Measurements from ENCODE around the gene ZNF426.

The ZNF426 gene

DNA sequence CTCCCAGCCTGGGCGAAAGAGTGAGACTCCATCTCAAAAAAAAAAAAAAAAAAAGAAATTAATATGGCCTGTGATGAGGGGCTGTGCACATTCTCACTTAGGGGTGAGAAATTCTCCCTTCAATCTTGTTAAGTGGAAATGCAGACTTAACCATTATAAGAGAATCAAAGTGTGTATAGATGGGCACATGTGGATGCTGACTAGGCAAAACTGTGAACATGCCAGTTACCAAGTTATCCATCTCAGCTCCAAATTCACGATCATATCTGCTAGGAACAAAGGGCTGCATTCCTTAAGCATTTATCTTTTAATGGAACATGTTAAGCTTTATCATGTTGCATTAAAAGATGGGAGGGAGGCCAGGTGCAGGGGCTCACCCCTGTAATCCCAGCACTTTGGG, 44.3 kb downstream of the ZNF426 start:
- no peak for DNase-seq

DNA sequence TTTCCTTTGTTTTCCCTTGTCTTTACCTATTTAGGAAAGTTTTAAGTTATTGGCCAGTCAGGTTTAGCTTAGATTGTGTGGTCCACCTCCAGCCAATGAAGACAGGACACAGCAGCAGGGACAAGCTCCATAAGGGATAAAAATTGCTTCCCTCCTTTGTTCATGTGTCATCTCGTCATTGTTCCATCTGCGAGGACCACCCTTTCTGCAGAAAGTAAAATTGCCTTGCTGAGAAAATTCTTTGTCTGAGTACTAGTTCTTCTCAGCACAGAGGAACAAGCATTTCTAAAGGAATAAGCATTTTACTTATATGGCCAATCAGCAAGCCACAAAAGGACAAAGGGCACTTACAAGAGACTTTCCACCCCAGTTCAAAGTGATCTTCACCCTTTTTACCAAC, 51.4 kb downstream of the ZNF426 start:
- no peak for DNase-seq

GRCh38 chr19:9485140-9485539, 53.3 kb downstream of the ZNF426 start:
- DNase-seq: no peak

- no peak for DNase-seq
These were observed 63.5 kb downstream of the ZNF426 start for GRCh38 chr19:9474975-9475374.
